Neural progenitor cell (in vitro differentiated cells): Measurements from ENCODE around the gene KCNK3.

Experiments
- CTCF ChIP-seq: fragments of 200-600 bp; sonication (generic); IDR thresholded peaks from 2 replicates; pipeline ENCODE4 v1.5.1; 2017; ENCODE audit warnings: antibody characterized with exemption, mild to moderate bottlenecking
- EZH2 ChIP-seq: fragments of 200-600 bp; sonication (generic); IDR thresholded peaks from 2 replicates; pipeline ENCODE4 v1.6.1; 2017; ENCODE audit warnings: antibody characterized with exemption, mild to moderate bottlenecking, moderate library complexity

DNA sequence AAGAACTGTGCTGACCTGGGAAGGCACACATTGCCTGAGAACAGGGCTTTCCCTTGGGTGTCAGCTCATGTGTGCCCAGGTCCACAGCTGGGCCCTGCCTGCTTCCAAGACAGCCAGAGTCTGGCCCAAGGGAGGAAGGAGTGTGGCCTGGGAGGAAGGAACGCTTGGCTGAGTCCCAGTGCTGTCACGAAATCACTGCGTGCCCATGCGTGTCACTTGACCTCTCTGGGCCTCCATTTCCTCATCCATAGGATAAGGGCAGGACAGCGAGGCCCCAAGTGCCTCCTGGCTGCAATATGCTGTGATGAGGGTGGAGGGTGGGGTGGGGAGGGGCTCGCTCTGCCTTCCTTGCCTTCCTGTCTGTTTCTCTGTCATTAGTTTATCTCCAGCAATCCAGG, 642 bp upstream of the KCNK3 start:
- TF ChIP-seq CTCF (no peak), EZH2 (no peak)
